HG02571 (cell line): ENCODE results near the gene MYO9B.

ENCODE experiments used
- ATAC-seq: cut with Tn5 transposase; IDR thresholded peaks from one replicate; pipeline ENCODE4 v1.9.1; 2021; ENCODE audit warnings: mild to moderate bottlenecking, moderate library complexity; ENCODE audit not compliant: unreplicated experiment

The MYO9B gene

GRCh38 chr19:17112271-17112670 lies 36.7 kb downstream of the MYO9B start:
- ATAC-seq = no peak

- no peak for ATAC-seq
Measured at GRCh38 chr19:17112700-17113099, 37.1 kb downstream of the MYO9B start.

GRCh38 chr19:17113127-17113785 lies 37.7 kb downstream of the MYO9B start:
- ATAC-seq = no peak

GRCh38 chr19:17114414-17114831 lies 38.8 kb downstream of the MYO9B start:
- no peak for ATAC-seq

GRCh38 chr19:17116996-17117702 lies 41.6 kb downstream of the MYO9B start:
- no peak for ATAC-seq

- ATAC-seq = no peak
Measured at GRCh38 chr19:17118957-17119356, 43.4 kb downstream of the MYO9B start.

- no peak for ATAC-seq
Measured at GRCh38 chr19:17121736-17122293, 46.2 kb downstream of the MYO9B start.

- no peak for ATAC-seq
Measured at GRCh38 chr19:17123041-17123440, 47.5 kb downstream of the MYO9B start.

- no peak for ATAC-seq
Measured at GRCh38 chr19:17124025-17124424, 48.4 kb downstream of the MYO9B start.

GRCh38 chr19:17125062-17125727 lies 49.6 kb downstream of the MYO9B start:
- ATAC-seq = peak; percentile 47

GRCh38 chr19:17125728-17126677 lies 50.4 kb downstream of the MYO9B start:
- ATAC-seq = peak; percentile 48

- ATAC-seq = no peak
Measured at GRCh38 chr19:17127671-17128070, 52.1 kb downstream of the MYO9B start.

- ATAC-seq = no peak
Measured at GRCh38 chr19:17128403-17128802, 52.8 kb downstream of the MYO9B start.

GRCh38 chr19:17128820-17129219 lies 53.2 kb downstream of the MYO9B start:
- ATAC-seq = no peak

GRCh38 chr19:17129377-17129776 lies 53.8 kb downstream of the MYO9B start:
- ATAC-seq = no peak

GRCh38 chr19:17135001-17135853 lies 59.6 kb downstream of the MYO9B start:
- ATAC-seq = peak; percentile 46

- no peak for ATAC-seq
Measured at GRCh38 chr19:17136021-17136420, 60.4 kb downstream of the MYO9B start.

GRCh38 chr19:17136617-17137016 lies 61.0 kb downstream of the MYO9B start:
- ATAC-seq = no peak

GRCh38 chr19:17137417-17137816 lies 61.8 kb downstream of the MYO9B start:
- ATAC-seq = no peak
